HCT116 (cell line): ENCODE measurements around the gene LHX4. TPM values are rescaled to one million over a fixed set of nuclear protein-coding genes. Genes with fewer than 3 reads are reported as not detected.

ENCODE experiments used
- ATAC-seq: fragments of 200-7000 bp; cut with Tn5 transposase; 2 replicates; pipeline ENCODE4 v1.9.1; 2020; ENCODE audit warnings: mild to moderate bottlenecking, moderate library complexity
- BruUV-seq: library from RNA; stranded (reverse); fragments of 400-500 nt; replicated peaks from 2 replicates; lab custom pipeline; 2021; lab: Mats Ljungman, UMichigan
- CTCF ChIA-PET: fragments of 300-600 bp; sonication (Branson Sonifier 250); formaldehyde crosslinking; loops from one replicate; lab custom pipeline; 2021; ENCODE audit warnings: antibody characterized with exemption; lab: Charles Lee
- POLR2A ChIA-PET: fragments of 300-600, 350-600 bp; sonication (Branson Sonifier 250); formaldehyde crosslinking; loops from one replicate; lab custom pipeline; 2021; ENCODE audit warnings: antibody characterized with exemption; lab: Charles Lee
- RAD21 ChIA-PET, 2 experiments: fragments of 300-600 bp; sonication (Branson Sonifier 250); formaldehyde crosslinking; loops; one replicate each; lab custom pipeline; 2023; ENCODE audit warnings: low total read pairs in 2 of 2; ENCODE audit not compliant: uncharacterized antibody in 2 of 2, unreplicated experiment in 2 of 2, low non-redundant PET in 1 of 2; lab: Charles Lee
- DNase-seq: peaks from one replicate; pipeline ENCODE4 v3.0.0-alpha.2; 2010; ENCODE audit warnings: low read depth, low spot score
- H2AFZ ChIP-seq: fragments of 200-600 bp; shearing (Covaris generic), sonication (generic); 2 replicates; pipeline ENCODE4 v1.6.1; 2017; ENCODE audit warnings: low read depth, mixed run types, mixed read lengths, antibody characterized with exemption, low read length; ENCODE audit not compliant: poor library complexity, severe bottlenecking
- H3K27ac ChIP-seq: 2 replicates; pipeline ENCODE4 v1.5.1; 2012; ENCODE audit warnings: low read depth, low read length
- H3K27me3 ChIP-seq: fragments of 200-600 bp; sonication (generic); 2 replicates; pipeline ENCODE4 v1.6.1; 2016; ENCODE audit warnings: mixed run types, low read length, mixed read lengths; ENCODE audit not compliant: insufficient read depth
- H3K36me3 ChIP-seq, 2 experiments: fragments of 200-500 bp in 1 of 2; fragments of 200-600 bp in 1 of 2; sonication (Bioruptor generic) in 1 of 2; sonication (generic) in 1 of 2; 2 replicates each; pipeline versions ENCODE4 v1.5.1 to v1.6.1; 2014 to 2016; ENCODE audit warnings: low read length in 2 of 2, inconsistent platforms in 1 of 2, mixed read lengths in 1 of 2, mixed run types in 1 of 2; ENCODE audit not compliant: insufficient read depth in 2 of 2, control insufficient read depth in 1 of 2
- H3K4me1 ChIP-seq, 2 experiments: fragments of 200-600 bp in 1 of 2; sonication (generic) in 1 of 2; 2 replicates each; pipeline versions ENCODE4 v1.5.1 to v1.6.1; 2012 to 2017; ENCODE audit warnings: low read length in 2 of 2, inconsistent platforms in 1 of 2, mild to moderate bottlenecking in 1 of 2, mixed read lengths in 1 of 2, mixed run types in 1 of 2, moderate library complexity in 1 of 2; ENCODE audit not compliant: insufficient read depth in 2 of 2, control insufficient read depth in 1 of 2
- H3K4me2 ChIP-seq: fragments of 200-600 bp; sonication (generic); 2 replicates; pipeline ENCODE4 v1.6.1; 2017; ENCODE audit warnings: mixed run types, low read length, mixed read lengths
- H3K4me3 ChIP-seq, 2 experiments: fragments of 200-600 bp in 1 of 2; sonication (generic) in 1 of 2; replicated peaks in 1 of 2; 2 replicates each; pipeline ENCODE4 v1.5.1; 2011 to 2016; ENCODE audit warnings: low read length in 2 of 2, control low read depth in 1 of 2, low read depth in 1 of 2, mild to moderate bottlenecking in 1 of 2, mixed read lengths in 1 of 2, mixed run types in 1 of 2
- H3K79me2 ChIP-seq: fragments of 200-600 bp; sonication (generic); 2 replicates; pipeline ENCODE4 v1.6.1; 2017; ENCODE audit warnings: mild to moderate bottlenecking, mixed run types, low read length, moderate library complexity, mixed read lengths; ENCODE audit not compliant: insufficient read depth
- H3K9ac ChIP-seq: fragments of 200-600 bp; sonication (generic); 2 replicates; pipeline ENCODE4 v1.6.1; 2016; ENCODE audit warnings: low read length, mixed read lengths
- H3K9me2 ChIP-seq: fragments of 200-600 bp; sonication (generic), shearing (Covaris generic); 2 replicates; pipeline ENCODE4 v1.6.1; 2017; ENCODE audit warnings: mixed run types, mild to moderate bottlenecking, moderate library complexity; ENCODE audit not compliant: insufficient read depth
- H3K9me3 ChIP-seq, 2 experiments: fragments of 200-500 bp in 1 of 2; fragments of 200-600 bp in 1 of 2; sonication (Bioruptor generic) in 1 of 2; sonication (generic) in 1 of 2; 2 replicates each; pipeline ENCODE4 v1.6.1; 2014 to 2017; ENCODE audit warnings: low read length in 2 of 2, mixed read lengths in 2 of 2, inconsistent platforms in 1 of 2, low read depth in 1 of 2, mild to moderate bottlenecking in 1 of 2, mixed run types in 1 of 2, moderate library complexity in 1 of 2; ENCODE audit not compliant: control insufficient read depth in 1 of 2, insufficient read depth in 1 of 2
- H4K20me1 ChIP-seq: fragments of 200-600 bp; sonication (generic), shearing (Covaris generic); 2 replicates; pipeline ENCODE4 v1.6.1; 2017; ENCODE audit warnings: mixed run types, mild to moderate bottlenecking, moderate library complexity; ENCODE audit not compliant: insufficient read depth
- ATF3 ChIP-seq: IDR thresholded peaks from 2 replicates; pipeline ENCODE4 v1.6.1; 2012
- CTCF ChIP-seq, 3 experiments: fragments of 200-600 bp in 1 of 3; sonication (generic) in 1 of 3; IDR thresholded peaks in 2 of 3; conservative IDR thresholded peaks in 1 of 3; 2 replicates each; pipeline ENCODE4 v1.5.1; 2012 to 2017; ENCODE audit warnings: low read depth in 2 of 3, low read length in 2 of 3, antibody characterized with exemption in 1 of 3, borderline replicate concordance in 1 of 3, control low read depth in 1 of 3, mild to moderate bottlenecking in 1 of 3, mixed read lengths in 1 of 3, mixed run types in 1 of 3, moderate library complexity in 1 of 3; ENCODE audit not compliant: insufficient read depth in 1 of 3
- EGR1 ChIP-seq: IDR thresholded peaks from 2 replicates; pipeline ENCODE4 v1.6.1; 2012; ENCODE audit warnings: low read depth
- ELF1 ChIP-seq: IDR thresholded peaks from 2 replicates; pipeline ENCODE4 v1.6.1; 2012; ENCODE audit warnings: low read depth, borderline replicate concordance
- EZH2 ChIP-seq: fragments of 200-600 bp; sonication (generic); IDR thresholded peaks from 2 replicates; pipeline ENCODE4 v1.6.1; 2017; ENCODE audit warnings: antibody characterized with exemption, mixed run types
- FOSL1 ChIP-seq: IDR thresholded peaks from 2 replicates; pipeline ENCODE4 v1.6.1; 2012; ENCODE audit warnings: low read depth
- POLR2A ChIP-seq: IDR thresholded peaks from 2 replicates; pipeline ENCODE4 v1.7.0; 2011; ENCODE audit warnings: borderline replicate concordance; ENCODE audit not compliant: insufficient read depth, insufficient read length; ENCODE audit errors: extremely low read depth
- POLR2AphosphoS5 ChIP-seq: IDR thresholded peaks from 2 replicates; pipeline ENCODE4 v1.6.1; 2011; ENCODE audit warnings: mild to moderate bottlenecking, low read depth, low read length, moderate library complexity
- RAD21 ChIP-seq: IDR thresholded peaks from 2 replicates; pipeline ENCODE4 v1.6.1; 2012; ENCODE audit warnings: low read depth, mild to moderate bottlenecking
- SRF ChIP-seq: IDR thresholded peaks from 2 replicates; pipeline ENCODE4 v1.6.1; 2012; ENCODE audit warnings: low read depth
- TCF7L2 ChIP-seq: IDR thresholded peaks from 2 replicates; pipeline ENCODE4 v1.7.0; 2011; ENCODE audit warnings: borderline replicate concordance, inconsistent platforms; ENCODE audit not compliant: insufficient read depth, insufficient read length; ENCODE audit errors: extremely low read depth
- ZBTB33 ChIP-seq: IDR thresholded peaks from 2 replicates; pipeline ENCODE4 v1.6.1; 2011; ENCODE audit warnings: mild to moderate bottlenecking, low read length, moderate library complexity; ENCODE audit not compliant: insufficient replicate concordance; ENCODE audit errors: extremely low read depth
- ZNF274 ChIP-seq: fragments of 200-500 bp; sonication (Bioruptor generic); IDR thresholded peaks from 2 replicates; pipeline ENCODE4 v1.6.1; 2014; ENCODE audit warnings: mild to moderate bottlenecking, low read depth, low read length, inconsistent platforms
- intact Hi-C: fragments of 100-400 bp; cut with micrococcal nuclease; formaldehyde crosslinking; loops from 2 replicates; pipeline ENCODE4 v1.10.0; 2022
- total RNA-seq: library from RNA; stranded (reverse); gene quantifications from one replicate; pipeline ENCODE4 v1.2.1, GENCODE V29; 2021; ENCODE audit not compliant: unreplicated experiment

LHX4 gene
- total RNA-seq, 1 experiment from 2014 or later: 0.44 TPM

- H4K20me1 ChIP-seq: no peaks in the 10 kb centered on the region
- no peak overlapping the region for H3K9ac ChIP-seq
- H3K36me3 ChIP-seq: no peaks in the 10 kb centered on the region
- H3K4me3 ChIP-seq: no peak overlapping the region
- no peak overlapping the region for H3K27ac ChIP-seq
- H3K9me3 ChIP-seq: no peaks in the 10 kb centered on the region
- no peak for DNase-seq
- no peak overlapping the region for H2AFZ ChIP-seq
- no peaks in the 10 kb centered on the region for H3K27me3 ChIP-seq
- TF ChIP-seq SRF: no peak
- no peak for TF ChIP-seq ATF3
- no peak for TF ChIP-seq ZBTB33
- TF ChIP-seq POLR2AphosphoS5: no peak
- no peak for TF ChIP-seq ZNF274
- no peak for TF ChIP-seq RAD21
- TF ChIP-seq ELF1: no peak
- TF ChIP-seq POLR2A: no peak
- TF ChIP-seq EGR1: no peak
- TF ChIP-seq TCF7L2: no peak
- TF ChIP-seq CTCF (IDR thresholded peaks at IDR 0.05 in 2 of 3, conservative IDR thresholded peaks at IDR 0.05 in 1 of 3; ENCODE audit: borderline replicate concordance in 1 of 3, insufficient read depth in 1 of 3, low read depth in 2 of 3, low read length in 2 of 3): no peak
- TF ChIP-seq EZH2: no peak
- no peak for TF ChIP-seq FOSL1
- TF ChIP-seq, all 23 proteins: peak for 0
- H3K4me1 ChIP-seq: peaks cover 0 to 3% of the 10 kb centered on the region in 2 experiments; a peak in 1 of 4 replicates
- H3K4me2 ChIP-seq: no peak overlapping the region
- CTCF ChIA-PET: no interaction called here
- no peak for ATAC-seq
- intact Hi-C loops: no loop called here
- H3K79me2 ChIP-seq: no peaks in the 10 kb centered on the region
- no TSS peak for BruUV-seq
- no peaks in the 10 kb centered on the region for H3K9me2 ChIP-seq
- RAD21 ChIA-PET: no interaction called here
- POLR2A ChIA-PET: no interaction called here
Measured at GRCh38 chr1:180258935-180259334, 28.9 kb downstream of the LHX4 start.
